Keratinocyte (primary cell): Measurements from ENCODE around the gene CEP68.
"Not testable (repeated sequence)": the region's sequence is repeated elsewhere in the genome, so short reads cannot be mapped to it uniquely, and the experiment has no call there.

Source experiments
- CTCF ChIP-seq, 3 experiments: IDR thresholded peaks in 1 of 3; conservative IDR thresholded peaks in 1 of 3; optimal IDR thresholded peaks in 1 of 3; 2 replicates in 2 of 3; 3 replicates in 1 of 3; pipeline versions ENCODE3 to v1.5.1; 2011; ENCODE audit warnings: low read length in 3 of 3, mild to moderate bottlenecking in 3 of 3, moderate library complexity in 2 of 3, control low read depth in 1 of 3, inconsistent platforms in 1 of 3; ENCODE audit not compliant: insufficient read depth in 2 of 3; ENCODE audit errors: extremely low read depth in 1 of 3
- EZH2 ChIP-seq: IDR thresholded peaks from one replicate; pipeline ENCODE4 v1.6.1; 2012; ENCODE audit warnings: inconsistent platforms, mild to moderate bottlenecking, low read length, moderate library complexity

GRCh38 chr2:65020251-65020650 lies 36.0 kb upstream of the CEP68 start:
- TF ChIP-seq EZH2; CTCF (optimal IDR thresholded peaks at IDR 0.05 in 1 of 3, IDR thresholded peaks at IDR 0.05 in 1 of 3, conservative IDR thresholded peaks at IDR 0.05 in 1 of 3; ENCODE audit: extremely low read depth in 1 of 3, insufficient read depth in 2 of 3, low read length in 3 of 3): not testable (repeated sequence)
